Activated naive CD4-positive, alpha-beta T cell treated with anti-CD3 and anti-CD28 coated beads, Interleukin-2, amount 10 ng/mL, durations not matched to agents 7 days and 5 days (primary cell): ENCODE measurements around the gene NGRN.
"Not testable (repeated sequence)": the region's sequence is repeated elsewhere in the genome, so short reads cannot be mapped to it uniquely, and the experiment has no call there.

Experiments
- CTCF ChIA-PET: fragments of 350-600 bp; sonication (Branson Sonifier 250); formaldehyde crosslinking; loops from one replicate; lab custom pipeline; 2021; ENCODE audit warnings: antibody characterized with exemption; lab: Charles Lee
- DNase-seq: peaks from one replicate; pipeline ENCODE4 v3.0.0-alpha.2; 2020
- H3K27ac Mint-ChIP-seq: one replicate; pipeline ENCODE4 v1.8.0; 2021; ENCODE audit warnings: mild to moderate bottlenecking, moderate library complexity, mixed read lengths
- H3K27me3 Mint-ChIP-seq: one replicate; pipeline ENCODE4 v1.8.0; 2021; ENCODE audit warnings: mild to moderate bottlenecking, mixed read lengths
- H3K36me3 Mint-ChIP-seq: one replicate; pipeline ENCODE4 v1.8.0; 2021; ENCODE audit warnings: mixed read lengths
- H3K4me1 Mint-ChIP-seq: one replicate; pipeline ENCODE4 v1.8.0; 2021; ENCODE audit warnings: mixed read lengths
- H3K4me3 Mint-ChIP-seq: one replicate; pipeline ENCODE4 v1.8.0; 2021; ENCODE audit warnings: mild to moderate bottlenecking, moderate library complexity, mixed read lengths
- H3K9me3 Mint-ChIP-seq: one replicate; pipeline ENCODE4 v1.8.0; 2021; ENCODE audit warnings: mixed read lengths

The NGRN gene

GRCh38 chr15:90278467-90278866 lies 13.0 kb downstream of the NGRN start:
- H3K4me3 Mint-ChIP-seq, DNase-seq, H3K27me3 Mint-ChIP-seq, H3K27ac Mint-ChIP-seq, CTCF ChIA-PET, H3K4me1 Mint-ChIP-seq, H3K9me3 Mint-ChIP-seq: not testable (repeated sequence)
- H3K36me3 Mint-ChIP-seq = peaks cover 14% of the 10 kb centered on the region

GRCh38 chr15:90280743-90281142 lies 15.3 kb downstream of the NGRN start:
- not testable (repeated sequence) for H3K27ac Mint-ChIP-seq, H3K4me3 Mint-ChIP-seq, H3K27me3 Mint-ChIP-seq, DNase-seq, H3K36me3 Mint-ChIP-seq, H3K9me3 Mint-ChIP-seq, H3K4me1 Mint-ChIP-seq
- CTCF ChIA-PET = interaction anchor here (1.0 to 1.2 kb wide), 4 partner anchors 10 to 137 kb away, joined by 3 read pairs; no protein-coding TSS in a partner anchor

GRCh38 chr15:90281637-90282036 lies 16.2 kb downstream of the NGRN start:
- not testable (repeated sequence) for H3K36me3 Mint-ChIP-seq, H3K27me3 Mint-ChIP-seq, H3K27ac Mint-ChIP-seq, H3K4me1 Mint-ChIP-seq, H3K9me3 Mint-ChIP-seq, H3K4me3 Mint-ChIP-seq, DNase-seq
- CTCF ChIA-PET = interaction anchor here (2.8 kb wide), 1 partner anchor 12 kb away, joined by 12 read pairs; no protein-coding TSS in a partner anchor

GRCh38 chr15:90286678-90287077 lies 21.2 kb downstream of the NGRN start:
- Mint-ChIP-seq H3K36me3 (no peaks in the 10 kb centered on the region), H3K27ac (no peak overlapping the region), H3K4me1 (no peaks in the 10 kb centered on the region), H3K27me3 (no peaks in the 10 kb centered on the region), H3K9me3 (no peaks in the 10 kb centered on the region), H3K4me3 (no peak overlapping the region)
- DNase-seq = peak; percentile 57
- CTCF ChIA-PET = interaction anchor here (0.5 to 3.6 kb wide), 8 partner anchors 9 to 178 kb away, joined by 3 to 14 read pairs (median 5); no protein-coding TSS in a partner anchor

GRCh38 chr15:90287101-90287500 lies 21.6 kb downstream of the NGRN start:
- Mint-ChIP-seq H3K36me3 (no peaks in the 10 kb centered on the region), H3K9me3 (no peaks in the 10 kb centered on the region), H3K4me3 (no peak overlapping the region), H3K27ac (no peak overlapping the region), H3K27me3 (no peaks in the 10 kb centered on the region), H3K4me1 (no peaks in the 10 kb centered on the region)
- CTCF ChIA-PET = interaction anchor here (0.5 to 3.6 kb wide), 10 partner anchors 9 to 178 kb away, joined by 3 to 14 read pairs (median 5); partner anchors contain the start of gene TTLL13
- DNase-seq = no peak

GRCh38 chr15:90287946-90288345 lies 22.5 kb downstream of the NGRN start:
- Mint-ChIP-seq H3K9me3 (no peaks in the 10 kb centered on the region), H3K27me3 (no peaks in the 10 kb centered on the region), H3K4me3 (no peak overlapping the region), H3K27ac (no peak overlapping the region), H3K4me1 (no peaks in the 10 kb centered on the region), H3K36me3 (no peaks in the 10 kb centered on the region)
- no peak for DNase-seq
- CTCF ChIA-PET = interaction anchor here (0.6 to 3.6 kb wide), 7 partner anchors 15 to 290 kb away, joined by 3 to 14 read pairs (median 5); partner anchors contain the start of gene TTLL13

GRCh38 chr15:90291679-90292356 lies 26.3 kb downstream of the NGRN start:
- no peak overlapping the region for H3K4me3 Mint-ChIP-seq
- CTCF ChIA-PET = interaction anchor here (0.6 to 7.2 kb wide), 4 partner anchors 12 to 689 kb away, joined by 3 to 91 read pairs (median 10); no protein-coding TSS in a partner anchor
- peaks cover 24% of the 10 kb centered on the region for H3K27me3 Mint-ChIP-seq
- H3K36me3 Mint-ChIP-seq = no peaks in the 10 kb centered on the region
- H3K4me1 Mint-ChIP-seq = peaks cover 9% of the 10 kb centered on the region
- H3K27ac Mint-ChIP-seq = no peak overlapping the region
- DNase-seq = peak; percentile 44
- H3K9me3 Mint-ChIP-seq = no peaks in the 10 kb centered on the region

GRCh38 chr15:90293040-90293810 lies 27.8 kb downstream of the NGRN start:
- H3K4me3 Mint-ChIP-seq = not testable (repeated sequence)

GRCh38 chr15:90294159-90294558 lies 28.7 kb downstream of the NGRN start:
- Mint-ChIP-seq H3K36me3 (no peaks in the 10 kb centered on the region), H3K27ac (no peak overlapping the region), H3K4me3 (no peak overlapping the region), H3K9me3 (no peaks in the 10 kb centered on the region), H3K4me1 (peaks cover 12% of the 10 kb centered on the region), H3K27me3 (peaks cover 25% of the 10 kb centered on the region)
- no peak for DNase-seq
- CTCF ChIA-PET = interaction anchor here (0.5 to 7.2 kb wide), 14 partner anchors 10 to 639 kb away, joined by 3 to 91 read pairs (median 6); partner anchors contain the start of genes CIB1, GDPGP1 and HDDC3

More at GRCh38 chr15:90293040-90293810, 27.8 kb downstream of the NGRN start:
- Mint-ChIP-seq H3K27me3 (peaks cover 24% of the 10 kb centered on the region), H3K4me1 (peaks cover 12% of the 10 kb centered on the region), H3K27ac (peak overlapping the region; percentile 28)
- CTCF ChIA-PET = interaction anchor here (0.5 to 7.2 kb wide), 27 partner anchors 10 to 640 kb away, joined by 3 to 91 read pairs (median 4); partner anchors contain the start of genes CIB1, GDPGP1 and HDDC3
- not testable (repeated sequence) for H3K36me3 Mint-ChIP-seq, H3K9me3 Mint-ChIP-seq
- peak; percentile 85 for DNase-seq

- peaks cover 12% of the 10 kb centered on the region for H3K4me1 Mint-ChIP-seq
- H3K36me3 Mint-ChIP-seq = no peaks in the 10 kb centered on the region
- CTCF ChIA-PET = interaction anchor here (0.7 to 7.2 kb wide), 4 partner anchors 9 to 25 kb away, joined by 3 to 91 read pairs (median 15); no protein-coding TSS in a partner anchor
- no peaks in the 10 kb centered on the region for H3K9me3 Mint-ChIP-seq
- no peak overlapping the region for H3K4me3 Mint-ChIP-seq
- no peak for DNase-seq
- H3K27ac Mint-ChIP-seq = no peak overlapping the region
- peaks cover 31% of the 10 kb centered on the region for H3K27me3 Mint-ChIP-seq
Measured at GRCh38 chr15:90294601-90295269, 29.3 kb downstream of the NGRN start.

- Mint-ChIP-seq H3K9me3 (no peaks in the 10 kb centered on the region), H3K4me3 (no peak overlapping the region), H3K4me1 (peaks cover 12% of the 10 kb centered on the region), H3K27ac (no peak overlapping the region), H3K36me3 (no peaks in the 10 kb centered on the region), H3K27me3 (peaks cover 32% of the 10 kb centered on the region)
- CTCF ChIA-PET = interaction anchor here (0.7 to 7.2 kb wide), 4 partner anchors 8 to 22 kb away, joined by 3 to 91 read pairs (median 3); no protein-coding TSS in a partner anchor
- no peak for DNase-seq
Measured at GRCh38 chr15:90295270-90295648, 29.8 kb downstream of the NGRN start.

GRCh38 chr15:90296316-90296884 lies 30.9 kb downstream of the NGRN start:
- H3K36me3 Mint-ChIP-seq, H3K9me3 Mint-ChIP-seq, H3K27ac Mint-ChIP-seq, DNase-seq, H3K4me3 Mint-ChIP-seq: not testable (repeated sequence)
- H3K27me3 Mint-ChIP-seq = peaks cover 37% of the 10 kb centered on the region
- H3K4me1 Mint-ChIP-seq = peaks cover 20% of the 10 kb centered on the region
- CTCF ChIA-PET = interaction anchor here (1.2 to 7.2 kb wide), 4 partner anchors 8 to 589 kb away, joined by 3 to 91 read pairs (median 3); no protein-coding TSS in a partner anchor

GRCh38 chr15:90297021-90297420 lies 31.5 kb downstream of the NGRN start:
- Mint-ChIP-seq H3K4me1 (peaks cover 27% of the 10 kb centered on the region), H3K27ac (no peak overlapping the region), H3K4me3 (no peak overlapping the region), H3K9me3 (no peaks in the 10 kb centered on the region), H3K36me3 (no peaks in the 10 kb centered on the region), H3K27me3 (peaks cover 39% of the 10 kb centered on the region)
- CTCF ChIA-PET = interaction anchor here (1.2 to 7.2 kb wide), 2 partner anchors 7 to 589 kb away, joined by 3 to 91 read pairs; no protein-coding TSS in a partner anchor
- DNase-seq = no peak
